CD4-positive, alpha-beta T cell treated with Interleukin-4 for 4 hours (primary cell): Measurements from ENCODE around the gene JOSD1.

Experiments used
- DNase-seq: peaks from one replicate; pipeline ENCODE4 v3.0.0-alpha.2; 2020

JOSD1 gene

GRCh38 chr22:38710866-38711265, 10.1 kb upstream of the JOSD1 start:
- DNase-seq = no peak

GRCh38 chr22:38710351-38710750, 9.6 kb upstream of the JOSD1 start:
- no peak for DNase-seq

- DNase-seq = no peak
These were observed 8.6 kb upstream of the JOSD1 start for GRCh38 chr22:38709306-38709705.

GRCh38 chr22:38707984-38708383, 7.2 kb upstream of the JOSD1 start:
- DNase-seq = no peak

GRCh38 chr22:38707346-38707745, 6.6 kb upstream of the JOSD1 start:
- DNase-seq = no peak

GRCh38 chr22:38706901-38707195, 6.1 kb upstream of the JOSD1 start:
- DNase-seq = no peak

GRCh38 chr22:38706101-38706900, 5.6 kb upstream of the JOSD1 start:
- no peak for DNase-seq

- DNase-seq = peak; percentile 100
These were observed 4.7 kb upstream of the JOSD1 start, which contains the start of gene GTPBP1 for GRCh38 chr22:38705235-38706100. Gene GTPBP1, plus strand, starts transcription at chr22:38705944. Its CDS starts 12 bp downstream, at chr22:38705956.

- no peak for DNase-seq
These were observed 4.0 kb upstream of the JOSD1 start for GRCh38 chr22:38704654-38705234.

- DNase-seq = no peak
These were observed 414 bp downstream of the JOSD1 start for GRCh38 chr22:38700270-38700788.

GRCh38 chr22:38699784-38700183, 959 bp downstream of the JOSD1 start:
- no peak for DNase-seq

GRCh38 chr22:38699143-38699542, 1.6 kb downstream of the JOSD1 start:
- no peak for DNase-seq

- DNase-seq = no peak
These were observed 2.2 kb downstream of the JOSD1 start for GRCh38 chr22:38698407-38699094.

GRCh38 chr22:38697425-38698089, 3.2 kb downstream of the JOSD1 start:
- no peak for DNase-seq

GRCh38 chr22:38696606-38697424, 3.9 kb downstream of the JOSD1 start:
- DNase-seq = peak; percentile 78

GRCh38 chr22:38694940-38695339, 5.8 kb downstream of the JOSD1 start:
- no peak for DNase-seq

- no peak for DNase-seq
These were observed 6.7 kb downstream of the JOSD1 start for GRCh38 chr22:38694049-38694448.

- no peak for DNase-seq
These were observed 11.1 kb downstream of the JOSD1 start for GRCh38 chr22:38689651-38690050.

- no peak for DNase-seq
These were observed 15.0 kb downstream of the JOSD1 start for GRCh38 chr22:38685761-38686160.

GRCh38 chr22:38684895-38685294, 15.8 kb downstream of the JOSD1 start:
- no peak for DNase-seq

- peak; percentile 84 for DNase-seq
These were observed 19.0 kb downstream of the JOSD1 start, which contains the start of gene TOMM22 for GRCh38 chr22:38681582-38682335. Gene TOMM22, plus strand, starts transcription at chr22:38681957. Its CDS starts 22 bp downstream, at chr22:38681979.
